Adrenal gland (tissue), 12 donors: ENCODE data around the gene DARS1. TPM values are rescaled to one million over a fixed set of nuclear protein-coding genes. Genes with fewer than 3 reads are reported as not detected.

Experiments
- DNase-seq, 7 donors: peaks; one replicate each; pipeline ENCODE4 v3.0.0-alpha.2; 2019 to 2020
- H3K27ac ChIP-seq, 5 donors: fragments of 200-600 bp; sonication (generic) in 4 of 5; 1 replicate in 3 of 5; 2 replicates in 2 of 5; pipeline versions ENCODE4 v1.5.1 to v1.8.0; 2016 to 2020; ENCODE audit warnings: mild to moderate bottlenecking in 1 of 5
- H3K27me3 ChIP-seq: fragments of 200-600 bp; 2 replicates; pipeline ENCODE4 v1.8.0; 2021
- H3K36me3 ChIP-seq, 2 donors: fragments of 200-600 bp; replicated peaks in 1 of 2; 1 replicate in 1 of 2; 2 replicates in 1 of 2; pipeline versions ENCODE4 v1.5.1 to v1.8.0; 2018 to 2022
- H3K4me1 ChIP-seq, 2 donors: fragments of 200-600 bp; replicated peaks in 1 of 2; 1 replicate in 1 of 2; 2 replicates in 1 of 2; pipeline versions ENCODE4 v1.5.1 to v1.8.0; 2018 to 2021
- H3K4me3 ChIP-seq, 4 donors: fragments of 200-600 bp; sonication (generic) in 3 of 4; one replicate each; pipeline ENCODE4 v1.5.1; 2016 to 2018
- H3K9me3 ChIP-seq, 3 donors: fragments of 200-600 bp; sonication (generic) in 1 of 3; replicated peaks in 1 of 3; 1 replicate in 2 of 3; 2 replicates in 1 of 3; pipeline versions ENCODE4 v1.5.1 to v1.8.0; 2016 to 2021
- POLR2A ChIP-seq, 2 donors: fragments of 450-650 bp; IDR thresholded peaks; one replicate each; pipeline ENCODE4 v1.6.1; 2017; ENCODE audit warnings: antibody characterized with exemption in 2 of 2, mild to moderate bottlenecking in 2 of 2, moderate library complexity in 1 of 2
- WGBS, 4 donors: extraction: QIAGEN DNeasy Blood & Tissue Kit in 2 of 4; methylation state at CpG; one replicate each; pipeline versions ENCODE4 v1.1.5 to v1.1.7; 2013 to 2017; 5-methylcytosine and 5-hydroxymethylcytosine counted together
- intact Hi-C, 2 donors: fragments of 100-400 bp; cut with DNase I; formaldehyde crosslinking; loops; one replicate each; pipeline versions ENCODE4 v1.14.1 to v1.15.0; 2022 to 2023
- polyA plus RNA-seq, 3 donors: library from polyadenylated mRNA; stranded (reverse); fragments of 200-250 nt in 2 of 3; fragments of 350-450 nt in 1 of 3; fragmentation: Illumina TruSeq in 1 of 3; extraction: RNeasy Lipid Tissue Mini Kit (QIAGEN cat#74804) in 1 of 3; gene quantifications; one replicate each; pipeline ENCODE4 v1.2.3, GENCODE V29; 2013 to 2014
- total RNA-seq, 9 donors: library from RNA; depleted of rRNA in 4 of 9; stranded (reverse); fragments of >200 nt in 4 of 9; fragments of 120-200 nt in 1 of 9; fragmentation: NEBNext Ultra II Directional in 1 of 9; extraction: Animal tissue kit (Norgen Biotek cat#: 25700) in 1 of 9; gene quantifications; one replicate each; pipeline versions ENCODE4 v1.1.0 to v1.2.4, GENCODE V29; 2013 to 2023
- TF ChIP-seq, protein P1 (sequence below), 6 experiments: fragments of 450-650 bp in 4 of 6; fragments of 200-600 bp in 2 of 6; sonication (generic) in 1 of 6; IDR thresholded peaks; 1 replicate in 5 of 6; 2 replicates in 1 of 6; pipeline versions ENCODE4 v1.5.1 to v1.8.0; 2016 to 2021; ENCODE audit warnings: antibody characterized with exemption in 6 of 6, mild to moderate bottlenecking in 2 of 6, moderate library complexity in 1 of 6
- donor health status: healthy with polysubstance abuse.
- donor health status: Bipolar disorder and iron deficiency.
- donor health status: DM: yes; HTN: yes; CAD: no.
- donor health status: DM: no; HTN: no; CAD: no.
- donor health status: DM: no; HTN: no; CAD: no.
- donor health status: DM: yes; HTN: yes; CAD: no.

The DARS1 gene
- total and polyA plus RNA-seq, 12 donors, result 50.6 to 159 (median 82.9) TPM

DNA sequence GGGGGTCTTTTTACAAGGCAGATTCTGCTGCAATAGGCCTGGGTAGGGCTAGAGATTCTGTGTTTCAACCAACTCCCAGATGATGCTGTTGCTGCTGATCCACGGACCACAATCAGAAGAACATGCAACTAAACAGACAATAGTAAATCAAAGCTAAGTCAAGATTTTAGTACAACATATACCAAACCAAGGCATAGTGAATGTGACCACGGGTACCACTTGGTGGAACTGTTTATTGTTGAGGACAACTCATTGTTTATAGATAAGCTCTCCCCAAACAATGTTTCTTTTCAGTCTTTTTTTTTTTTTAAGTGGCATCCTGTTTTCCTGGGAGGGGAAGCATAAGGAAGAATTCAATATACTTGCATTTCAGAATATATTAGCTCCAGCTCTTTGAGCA lies 36.0 kb upstream of the DARS1 start:
- intact Hi-C loops, result no loop called here
- DNase-seq, result no peak
- TF ChIP-seq, protein P1, sequence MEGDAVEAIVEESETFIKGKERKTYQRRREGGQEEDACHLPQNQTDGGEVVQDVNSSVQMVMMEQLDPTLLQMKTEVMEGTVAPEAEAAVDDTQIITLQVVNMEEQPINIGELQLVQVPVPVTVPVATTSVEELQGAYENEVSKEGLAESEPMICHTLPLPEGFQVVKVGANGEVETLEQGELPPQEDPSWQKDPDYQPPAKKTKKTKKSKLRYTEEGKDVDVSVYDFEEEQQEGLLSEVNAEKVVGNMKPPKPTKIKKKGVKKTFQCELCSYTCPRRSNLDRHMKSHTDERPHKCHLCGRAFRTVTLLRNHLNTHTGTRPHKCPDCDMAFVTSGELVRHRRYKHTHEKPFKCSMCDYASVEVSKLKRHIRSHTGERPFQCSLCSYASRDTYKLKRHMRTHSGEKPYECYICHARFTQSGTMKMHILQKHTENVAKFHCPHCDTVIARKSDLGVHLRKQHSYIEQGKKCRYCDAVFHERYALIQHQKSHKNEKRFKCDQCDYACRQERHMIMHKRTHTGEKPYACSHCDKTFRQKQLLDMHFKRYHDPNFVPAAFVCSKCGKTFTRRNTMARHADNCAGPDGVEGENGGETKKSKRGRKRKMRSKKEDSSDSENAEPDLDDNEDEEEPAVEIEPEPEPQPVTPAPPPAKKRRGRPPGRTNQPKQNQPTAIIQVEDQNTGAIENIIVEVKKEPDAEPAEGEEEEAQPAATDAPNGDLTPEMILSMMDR (IDR thresholded peaks at IDR 0.05), result no peak
- TF ChIP-seq POLR2A (IDR thresholded peaks at IDR 0.05), result no peak
- 87 to 89% (median 87%) methylated on average over 2 of the region's 2 CpGs for WGBS, 4 donors
- no peaks in the 10 kb centered on the region for H3K27me3 ChIP-seq
- no peak overlapping the region for H3K27ac ChIP-seq
- peaks cover 0 to 6% of the 10 kb centered on the region in 2 donors for H3K4me1 ChIP-seq
- H3K4me3 ChIP-seq, result no peak overlapping the region
- no peaks in the 10 kb centered on the region for H3K36me3 ChIP-seq
- H3K9me3 ChIP-seq, result no peaks in the 10 kb centered on the region

DNA sequence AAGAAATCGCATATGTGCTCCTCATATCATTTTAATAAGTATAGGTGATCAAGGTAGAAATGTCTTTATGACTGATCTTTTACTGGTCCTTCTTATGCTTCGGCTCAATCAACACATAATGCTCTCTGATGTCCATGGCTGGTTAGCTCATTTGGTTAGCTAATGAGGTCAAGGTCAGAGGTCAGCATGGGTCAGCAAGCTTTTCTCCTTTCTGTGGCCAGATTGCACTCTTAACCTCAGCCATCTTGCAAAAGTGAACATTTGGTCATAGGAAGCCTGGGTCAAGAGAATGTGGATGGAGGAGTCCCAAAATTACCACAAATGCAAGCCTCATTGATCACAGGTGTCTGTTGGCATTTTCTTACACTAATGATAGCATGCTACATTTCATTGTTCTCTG lies 35.4 kb upstream of the DARS1 start:
- no peak for DNase-seq
- intact Hi-C loops, result no loop called here
- no peak for TF ChIP-seq POLR2A (IDR thresholded peaks at IDR 0.05)
- TF ChIP-seq, protein P1 (IDR thresholded peaks at IDR 0.05), result no peak
- Histone ChIP-seq H3K27me3 (no peaks in the 10 kb centered on the region), H3K4me1 (peaks cover 0 to 5% of the 10 kb centered on the region in 2 donors), H3K4me3 (no peak overlapping the region), H3K27ac (no peak overlapping the region), H3K9me3 (no peaks in the 10 kb centered on the region), H3K36me3 (no peaks in the 10 kb centered on the region)
- 84 to 96% (median 94%) methylated on average over 2 of the region's 2 CpGs for WGBS, 4 donors

DNA sequence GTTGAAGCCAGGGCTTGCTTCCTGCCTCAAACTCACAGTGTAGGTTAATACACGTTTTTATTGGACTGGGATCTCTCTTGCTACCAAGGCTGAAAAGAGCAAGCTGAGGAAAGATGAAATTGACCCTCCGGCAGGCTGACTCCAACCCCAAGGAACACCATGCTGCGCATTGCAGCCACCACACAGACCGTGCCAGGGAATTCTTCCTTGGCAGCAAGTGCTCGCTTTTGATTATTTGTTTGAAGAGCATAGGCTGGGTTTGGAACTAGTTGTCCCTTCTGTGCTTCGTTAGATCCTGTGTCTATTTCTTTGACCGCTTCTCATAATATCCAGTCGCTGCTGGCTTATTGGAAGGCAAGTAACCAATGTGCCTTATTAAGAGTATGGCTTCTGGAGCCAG lies 34.4 kb upstream of the DARS1 start:
- intact Hi-C loops, result no loop called here
- Histone ChIP-seq H3K27ac (no peak overlapping the region), H3K4me3 (no peak overlapping the region), H3K27me3 (no peaks in the 10 kb centered on the region), H3K4me1 (no peaks in the 10 kb centered on the region), H3K9me3 (no peaks in the 10 kb centered on the region), H3K36me3 (no peaks in the 10 kb centered on the region)
- no peak for DNase-seq
- TF ChIP-seq, protein P1 (IDR thresholded peaks at IDR 0.05), result no peak
- no peak for TF ChIP-seq POLR2A (IDR thresholded peaks at IDR 0.05)
- WGBS, 4 donors, result 75 to 83% (median 79%) methylated on average over 8 of the region's 8 CpGs

DNA sequence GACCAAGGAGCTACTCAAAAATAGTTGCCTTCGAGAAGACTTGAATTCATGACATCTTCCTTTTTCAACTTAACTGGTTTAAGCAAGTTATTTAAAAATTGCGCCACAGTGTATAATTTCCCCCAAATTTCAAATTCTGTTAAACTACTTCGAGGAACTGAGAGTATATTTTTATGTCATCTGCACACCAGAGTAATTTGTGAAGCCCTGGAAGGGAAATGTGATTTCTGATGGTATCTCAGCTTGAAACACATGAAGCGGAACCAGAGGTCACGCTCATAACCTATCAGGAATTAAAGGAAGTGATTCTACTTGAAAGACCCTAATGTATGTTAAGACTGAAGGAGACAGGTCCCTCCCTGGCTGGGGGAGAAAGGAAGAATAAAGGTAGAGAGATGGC lies 33.9 kb upstream of the DARS1 start:
- Histone ChIP-seq H3K36me3 (no peaks in the 10 kb centered on the region), H3K4me1 (peaks cover 0 to 2% of the 10 kb centered on the region in 2 donors), H3K4me3 (no peak overlapping the region), H3K27me3 (no peaks in the 10 kb centered on the region), H3K9me3 (no peaks in the 10 kb centered on the region), H3K27ac (no peak overlapping the region)
- WGBS, 4 donors, result 61 to 75% (median 72%) methylated on average over 5 of the region's 5 CpGs
- intact Hi-C loops, result no loop called here
- TF ChIP-seq POLR2A (IDR thresholded peaks at IDR 0.05), result no peak
- TF ChIP-seq, protein P1 (IDR thresholded peaks at IDR 0.05), result no peak
- no peak for DNase-seq
